Choroid plexus epithelial cell (primary cell): ENCODE results near the gene ACTR6.
"Not testable (repeated sequence)": the region's sequence is repeated elsewhere in the genome, so short reads cannot be mapped to it uniquely, and the experiment has no call there.

ENCODE experiments used
- DNase-seq: peaks from one replicate; pipeline ENCODE4 v3.0.0-alpha.2; 2010; ENCODE audit warnings: low read depth
- H3K4me3 ChIP-seq: 2 replicates; pipeline ENCODE4 v1.5.1; 2011; ENCODE audit warnings: low read depth, mild to moderate bottlenecking, control low read depth, low read length, moderate library complexity
- CTCF ChIP-seq: conservative IDR thresholded peaks from 2 replicates; pipeline ENCODE4 v1.5.1; 2011; ENCODE audit warnings: low read depth, mild to moderate bottlenecking, control low read depth, inconsistent platforms, low read length, moderate library complexity

ACTR6 gene

GRCh38 chr12:100168562-100168961 lies 32.1 kb upstream of the ACTR6 start:
- TF ChIP-seq CTCF: no peak
- no peak for DNase-seq
- no peak overlapping the region for H3K4me3 ChIP-seq

- no peak overlapping the region for H3K4me3 ChIP-seq
- TF ChIP-seq CTCF: no peak
- no peak for DNase-seq
Measured at GRCh38 chr12:100169345-100169744, 31.3 kb upstream of the ACTR6 start.

GRCh38 chr12:100170313-100170858 lies 30.2 kb upstream of the ACTR6 start:
- no peak overlapping the region for H3K4me3 ChIP-seq
- no peak for DNase-seq
- TF ChIP-seq CTCF: no peak

GRCh38 chr12:100171248-100171647 lies 29.4 kb upstream of the ACTR6 start:
- no peak overlapping the region for H3K4me3 ChIP-seq
- peak; percentile 25 for DNase-seq
- no peak for TF ChIP-seq CTCF

GRCh38 chr12:100173111-100173510 lies 27.5 kb upstream of the ACTR6 start:
- H3K4me3 ChIP-seq: no peak overlapping the region
- no peak for TF ChIP-seq CTCF
- no peak for DNase-seq

- no peak for TF ChIP-seq CTCF
- DNase-seq: no peak
- H3K4me3 ChIP-seq: no peak overlapping the region
Measured at GRCh38 chr12:100174495-100174894, 26.1 kb upstream of the ACTR6 start.

GRCh38 chr12:100176493-100176892 lies 24.1 kb upstream of the ACTR6 start:
- DNase-seq: not testable (repeated sequence)

More at GRCh38 chr12:100176493-100176892, 24.1 kb upstream of the ACTR6 start:
- H3K4me3 ChIP-seq: not testable (repeated sequence)
